Stimulated activated CD8-positive, alpha-beta memory T cell treated with anti-CD3 and anti-CD28 coated beads, Interleukin-4, amount 100 ng/mL, for 4 hours (primary cell): ENCODE measurements around the gene SEC61B.

Source experiments
- DNase-seq, 2 donors: peaks; one replicate each; pipeline ENCODE4 v3.0.0-alpha.2; 2020; ENCODE audit warnings: low read depth in 2 of 2, low spot score in 1 of 2

Gene SEC61B

GRCh38 chr9:99269416-99269815 lies 47.3 kb downstream of the SEC61B start:
- DNase-seq: no peak

GRCh38 chr9:99270491-99270890 lies 48.4 kb downstream of the SEC61B start:
- DNase-seq: no peak

GRCh38 chr9:99272836-99273235 lies 50.8 kb downstream of the SEC61B start:
- DNase-seq: no peak

GRCh38 chr9:99274016-99274415 lies 51.9 kb downstream of the SEC61B start:
- DNase-seq: no peak

GRCh38 chr9:99274495-99274894 lies 52.4 kb downstream of the SEC61B start:
- no peak for DNase-seq
